CD4-positive, alpha-beta T cell treated with Interleukin-6 at 100 ng/mL for 8 hours (primary cell): ENCODE results near the gene HAND2.

Experiments
- DNase-seq: peaks from one replicate; pipeline ENCODE4 v3.0.0-alpha.2; 2020; ENCODE audit warnings: mixed read lengths, low spot score

The HAND2 gene

DNA sequence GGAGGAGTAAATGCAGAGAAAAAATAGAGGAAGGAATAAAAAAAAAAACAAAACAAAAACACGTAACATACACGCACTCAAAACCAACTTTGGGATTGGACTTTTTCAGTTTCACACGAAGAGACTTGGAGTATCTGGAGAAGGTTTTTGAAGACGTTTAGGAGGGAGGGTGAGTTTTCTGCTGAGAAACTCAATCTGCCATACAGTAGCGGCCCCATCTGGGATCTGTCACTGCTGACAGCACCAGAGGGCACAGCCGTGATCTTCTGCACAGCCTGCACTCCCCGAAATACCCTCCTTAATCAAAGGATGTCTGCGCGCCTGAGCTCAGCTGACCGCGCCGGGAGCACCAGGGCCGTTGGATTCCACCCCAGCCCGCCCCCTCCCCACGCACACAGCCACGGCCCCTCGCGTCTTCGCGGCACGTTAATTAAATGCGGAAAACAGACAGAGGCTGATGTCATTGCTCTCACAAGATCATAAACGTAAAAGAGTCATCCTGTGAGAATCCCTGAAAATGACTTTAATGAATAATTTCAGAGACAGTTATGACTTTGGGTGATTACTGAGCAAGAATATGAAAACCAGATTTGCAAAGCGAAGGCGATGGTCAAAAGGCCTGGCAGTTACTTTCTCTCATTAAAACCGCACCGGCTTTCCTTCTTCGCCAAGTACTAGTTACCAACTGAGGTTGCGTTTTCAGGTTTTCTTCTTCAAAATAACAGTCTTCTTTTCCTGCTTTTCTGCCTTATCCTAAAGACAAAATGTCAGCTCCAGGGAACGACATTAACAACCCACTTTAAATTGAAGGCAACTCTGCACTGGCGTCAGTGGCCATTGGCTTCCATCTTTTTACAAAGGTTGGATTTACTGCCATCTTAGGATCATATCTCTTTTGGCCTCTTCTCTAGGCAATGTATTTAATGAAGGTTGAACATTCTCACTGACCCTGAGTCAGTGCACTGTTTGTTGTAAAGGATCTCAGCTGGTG, 10.6 kb downstream of the HAND2 start:
- DNase-seq, result no peak

DNA sequence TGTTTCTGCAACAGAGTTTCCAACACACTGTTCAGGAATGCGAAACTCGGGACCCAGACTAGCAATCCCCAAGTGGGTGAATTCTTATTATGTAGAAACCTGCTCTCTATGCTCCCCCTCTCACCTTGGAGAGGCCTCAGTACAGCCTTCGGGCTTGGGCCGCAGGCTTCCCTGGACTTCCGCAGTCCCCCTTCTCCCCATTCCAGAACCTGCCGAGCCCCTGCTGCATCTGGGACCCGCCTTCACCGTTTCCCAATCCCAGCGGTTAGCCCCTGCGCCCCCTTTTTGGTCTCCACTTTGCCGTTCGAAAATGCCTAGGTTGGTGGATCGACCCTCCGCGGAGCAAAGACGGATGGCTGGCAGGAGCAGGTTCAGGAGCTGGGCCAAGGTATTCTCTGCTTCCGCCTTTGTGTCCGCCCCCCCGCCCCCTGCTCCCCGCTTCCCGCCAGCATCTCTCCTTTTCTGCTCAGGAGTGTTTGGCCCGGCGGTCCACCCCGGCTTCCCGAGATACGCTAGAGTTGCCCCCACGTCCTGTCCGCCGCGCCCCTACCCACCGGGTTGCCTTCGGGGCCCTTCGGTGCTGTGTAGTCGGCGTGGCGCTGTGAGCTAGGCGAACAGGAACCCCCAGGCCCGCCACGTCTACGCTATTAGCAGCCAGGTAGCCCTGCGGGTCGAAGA, 11.5 kb downstream of the HAND2 start:
- DNase-seq, result no peak

DNA sequence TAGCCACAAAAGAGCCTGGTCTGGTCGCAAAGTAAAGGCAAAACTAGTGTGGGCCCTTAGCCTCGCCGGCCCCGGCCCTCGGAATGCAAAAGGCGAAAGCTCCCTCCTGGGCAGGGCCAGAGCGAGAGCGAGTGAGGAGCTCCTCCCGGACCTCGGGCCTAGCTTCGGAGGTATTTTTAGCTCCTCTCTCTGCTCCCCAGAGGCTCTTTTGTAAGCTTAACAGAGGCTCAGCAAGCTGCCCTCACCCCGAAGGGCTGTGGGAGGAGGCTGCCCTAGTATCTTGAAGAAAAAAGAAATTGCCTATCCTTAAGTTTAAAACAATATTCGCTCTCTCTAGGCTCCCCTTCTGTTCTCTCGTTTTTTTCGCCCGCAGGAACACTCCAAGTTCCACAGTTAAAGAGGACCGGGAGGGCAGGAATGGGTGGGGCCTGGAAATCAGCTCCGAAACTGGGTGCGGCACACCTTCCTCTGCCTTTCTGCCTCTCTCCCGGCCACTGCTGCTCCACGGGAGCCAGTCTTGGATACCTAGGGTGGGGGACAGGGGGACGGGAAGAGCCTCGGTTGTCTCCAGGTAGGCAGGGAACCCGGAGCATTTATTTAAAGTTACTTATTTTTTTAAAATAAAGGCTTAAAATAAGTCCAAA, 12.1 kb downstream of the HAND2 start:
- no peak for DNase-seq

DNA sequence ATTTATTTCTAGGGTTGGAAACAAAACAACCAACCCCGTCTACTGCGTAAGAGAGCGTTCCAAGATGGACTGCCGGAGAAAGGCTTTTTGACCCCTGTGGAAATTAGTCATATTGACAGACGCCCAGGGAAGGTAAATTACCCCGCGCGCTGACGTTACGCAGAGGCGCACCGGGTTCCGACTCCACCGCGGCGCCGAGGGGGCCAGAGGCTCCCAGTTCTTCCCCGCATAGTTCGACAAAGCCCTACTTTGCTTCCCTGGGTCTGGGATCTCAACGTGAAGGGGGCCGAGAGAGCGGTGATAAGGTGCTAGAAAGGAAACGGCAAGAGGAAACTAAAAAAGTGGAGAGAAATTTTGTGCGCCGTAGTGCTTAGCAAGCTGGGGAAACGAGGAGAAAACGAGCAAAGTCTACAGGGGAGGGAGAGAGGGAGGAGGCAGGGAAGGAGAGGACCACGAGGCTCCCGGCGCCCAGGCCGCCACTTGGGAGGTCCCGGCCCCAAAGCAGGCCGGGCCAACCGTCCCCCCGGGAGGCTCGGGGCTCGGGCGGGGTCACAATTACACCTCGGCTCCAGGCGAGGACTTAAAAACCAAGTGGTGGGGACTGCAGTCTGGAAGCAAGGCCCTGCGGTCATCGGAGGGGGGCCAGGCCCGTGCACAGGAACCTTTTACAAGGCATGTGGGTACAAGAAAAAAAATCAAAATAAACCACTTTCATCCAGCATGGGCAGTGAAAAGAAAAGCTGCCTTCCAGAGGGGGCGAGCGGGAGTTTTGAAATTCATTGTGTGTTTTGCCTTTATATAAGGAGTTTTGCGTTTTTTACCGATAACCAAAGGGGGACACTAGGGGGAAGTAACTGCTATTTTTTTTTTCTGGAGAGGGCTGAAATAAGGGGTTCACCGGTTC, 13.2 kb downstream of the HAND2 start:
- DNase-seq, result no peak

DNA sequence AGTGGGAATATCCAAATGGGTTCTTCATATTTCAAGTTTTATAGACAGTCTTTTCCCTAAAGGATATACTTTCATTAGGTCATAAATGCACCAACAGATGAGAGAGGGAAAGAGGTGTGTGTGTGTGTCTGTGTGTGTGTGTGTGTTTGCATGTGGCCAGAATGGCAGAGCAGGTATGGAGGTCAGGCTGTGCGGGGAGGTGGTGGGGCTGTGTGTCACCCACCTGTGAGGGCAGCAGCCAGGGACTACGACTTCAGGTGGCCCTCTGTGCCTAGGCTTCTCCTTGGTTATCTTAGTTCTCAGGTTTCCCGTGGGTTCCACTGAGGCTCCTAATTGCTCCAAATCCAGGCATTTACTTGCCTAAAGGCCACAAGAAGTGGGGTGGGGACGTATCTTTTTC, 14.6 kb downstream of the HAND2 start:
- no peak for DNase-seq

DNA sequence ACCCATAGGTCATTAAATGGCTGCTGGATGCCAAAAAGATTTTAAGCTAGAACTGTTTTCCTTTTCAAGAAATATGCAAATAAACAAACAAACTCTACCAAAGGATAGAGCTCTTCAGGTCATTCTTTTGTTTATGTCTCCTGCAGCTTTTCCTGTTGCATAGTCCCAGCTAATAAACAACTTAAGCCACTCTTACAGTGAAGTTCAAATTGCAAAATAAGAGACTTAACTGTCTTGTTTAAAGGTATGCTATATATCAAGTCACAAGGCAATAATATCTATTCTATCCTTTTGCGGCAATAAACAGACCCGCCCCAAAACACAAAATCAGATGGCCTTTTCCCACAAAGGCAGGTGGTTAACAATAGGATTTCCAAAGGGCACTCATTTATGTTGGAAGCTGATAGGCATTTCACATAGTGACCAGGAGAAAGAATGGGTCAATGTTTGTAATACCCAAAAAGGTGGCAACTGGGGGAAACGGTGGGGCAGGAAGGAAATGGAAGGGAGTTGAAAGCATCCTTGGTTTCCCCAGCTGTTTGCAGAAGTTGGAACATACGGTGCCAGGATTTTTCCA, 15.3 kb downstream of the HAND2 start:
- no peak for DNase-seq

DNA sequence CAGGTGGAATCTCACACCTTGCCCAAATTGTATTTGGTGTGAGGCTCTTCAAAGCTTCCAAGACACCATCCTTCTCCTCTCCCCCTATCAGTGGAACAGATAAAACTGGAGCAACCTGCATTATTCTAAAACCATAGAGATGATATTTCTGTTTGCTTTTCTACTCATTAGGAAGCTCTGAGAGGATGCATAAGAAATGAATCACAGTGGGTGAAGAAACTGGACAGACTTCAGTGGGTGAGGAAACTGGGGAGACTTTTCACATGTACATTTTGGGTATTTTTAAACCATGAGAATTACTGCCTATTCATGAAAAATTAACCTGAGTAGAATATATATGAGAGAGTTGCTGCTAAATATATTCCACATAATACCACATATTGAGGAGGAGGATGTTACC, 16.4 kb downstream of the HAND2 start:
- no peak for DNase-seq

DNA sequence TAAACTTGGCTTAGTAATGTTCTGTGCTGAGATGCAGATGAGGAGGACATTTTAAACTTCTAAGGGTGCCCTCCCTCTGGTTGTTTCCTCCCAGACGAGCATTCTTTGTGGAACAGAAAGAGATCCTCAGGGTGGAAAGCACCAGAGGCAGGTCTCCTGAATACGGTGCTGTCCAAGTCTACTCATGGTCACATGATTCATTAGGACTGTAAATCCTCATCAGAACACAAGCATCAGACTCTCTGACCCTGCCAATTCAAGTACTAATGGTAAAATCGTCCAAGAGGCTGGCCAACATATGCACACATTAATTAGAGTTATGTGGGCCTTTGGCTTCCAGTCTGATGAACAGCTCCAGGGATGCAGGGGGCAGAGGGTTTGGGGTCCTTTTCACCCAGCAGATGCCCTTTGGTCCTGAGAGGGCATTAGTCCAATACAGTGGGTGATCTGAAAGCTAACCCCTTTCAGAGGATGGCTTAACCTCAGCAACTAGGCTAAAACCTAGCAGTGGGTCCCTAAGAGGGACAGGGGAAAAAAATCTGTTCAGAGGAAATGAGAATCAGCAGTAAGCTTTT, 18.2 kb downstream of the HAND2 start:
- no peak for DNase-seq

DNA sequence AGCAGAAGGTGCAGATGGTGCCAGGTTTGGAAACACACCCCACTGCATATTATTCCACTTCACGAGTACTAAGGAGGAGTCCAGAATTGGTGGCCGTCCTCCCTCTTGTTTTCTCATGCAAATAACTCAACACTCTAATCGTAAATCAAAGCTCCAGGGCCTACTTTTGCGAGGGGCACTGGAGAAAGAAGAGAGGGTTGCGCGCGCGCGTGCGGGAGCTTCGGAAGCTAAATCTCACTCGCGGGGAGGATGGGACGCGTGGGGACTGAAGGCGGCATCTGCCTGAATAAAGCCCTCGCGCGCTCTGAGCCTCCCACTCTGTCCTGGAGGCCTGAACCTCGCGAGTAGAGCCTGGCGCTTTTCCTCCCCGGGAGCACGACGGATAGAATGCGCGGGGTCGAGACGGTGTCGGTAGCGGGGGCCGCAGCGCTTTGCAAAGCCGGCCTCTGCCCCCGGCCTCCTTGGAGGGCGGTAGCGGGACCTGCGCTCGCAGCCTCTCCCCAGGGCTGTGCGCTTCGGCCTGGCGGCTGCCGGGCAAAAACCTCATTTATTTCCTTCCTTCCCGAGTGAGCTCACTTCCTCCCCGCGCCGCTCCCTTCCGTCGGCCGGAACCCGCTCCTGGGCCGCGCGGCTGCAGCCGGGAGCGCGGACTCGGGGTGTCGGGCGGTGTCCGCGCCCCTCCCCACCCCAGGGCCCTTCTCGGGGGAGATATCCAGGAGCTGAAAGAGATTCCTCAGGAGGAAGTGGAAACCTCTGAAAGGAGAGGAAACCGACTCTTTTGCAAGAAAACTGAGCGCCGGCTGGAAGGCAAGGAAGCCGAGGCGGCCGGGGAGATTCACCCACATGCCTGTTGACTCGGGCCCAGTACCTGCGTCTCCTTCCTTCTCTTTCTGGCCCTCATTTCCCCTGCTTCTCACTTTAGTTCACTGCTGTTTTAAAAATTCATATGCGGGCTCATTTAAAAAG, 20.7 kb downstream of the HAND2 start:
- DNase-seq, result no peak

DNA sequence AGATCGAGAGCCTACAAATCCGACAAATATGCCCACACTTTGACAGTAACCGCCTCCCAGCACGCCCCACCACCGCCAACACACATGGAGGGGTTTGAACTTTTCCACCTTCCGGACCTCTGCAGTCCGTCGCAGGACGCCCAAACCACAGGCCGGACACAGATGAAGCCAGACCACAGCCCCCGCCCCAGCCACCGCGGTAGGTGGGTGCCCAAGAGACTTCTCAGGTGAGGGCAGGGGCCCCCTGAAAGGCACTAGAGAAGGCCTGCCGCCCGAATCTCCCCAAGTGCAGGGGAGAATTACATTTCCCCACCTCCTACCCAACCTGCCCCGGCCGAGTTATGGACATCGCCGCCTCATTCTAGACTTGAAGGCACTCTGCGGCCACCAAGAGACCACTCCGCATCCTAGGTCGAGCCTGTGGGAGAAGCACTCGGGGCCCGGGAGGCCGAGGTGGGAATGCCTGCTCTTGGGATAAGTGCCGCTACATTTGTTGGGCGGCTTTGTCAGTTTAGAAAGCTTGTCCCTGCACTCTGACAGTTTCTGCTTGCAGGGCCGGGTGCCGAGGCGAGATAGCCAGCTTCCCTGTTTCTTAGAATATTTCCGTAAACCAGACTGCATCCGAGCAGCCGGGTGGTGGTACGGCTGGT, 21.5 kb downstream of the HAND2 start:
- no peak for DNase-seq

DNA sequence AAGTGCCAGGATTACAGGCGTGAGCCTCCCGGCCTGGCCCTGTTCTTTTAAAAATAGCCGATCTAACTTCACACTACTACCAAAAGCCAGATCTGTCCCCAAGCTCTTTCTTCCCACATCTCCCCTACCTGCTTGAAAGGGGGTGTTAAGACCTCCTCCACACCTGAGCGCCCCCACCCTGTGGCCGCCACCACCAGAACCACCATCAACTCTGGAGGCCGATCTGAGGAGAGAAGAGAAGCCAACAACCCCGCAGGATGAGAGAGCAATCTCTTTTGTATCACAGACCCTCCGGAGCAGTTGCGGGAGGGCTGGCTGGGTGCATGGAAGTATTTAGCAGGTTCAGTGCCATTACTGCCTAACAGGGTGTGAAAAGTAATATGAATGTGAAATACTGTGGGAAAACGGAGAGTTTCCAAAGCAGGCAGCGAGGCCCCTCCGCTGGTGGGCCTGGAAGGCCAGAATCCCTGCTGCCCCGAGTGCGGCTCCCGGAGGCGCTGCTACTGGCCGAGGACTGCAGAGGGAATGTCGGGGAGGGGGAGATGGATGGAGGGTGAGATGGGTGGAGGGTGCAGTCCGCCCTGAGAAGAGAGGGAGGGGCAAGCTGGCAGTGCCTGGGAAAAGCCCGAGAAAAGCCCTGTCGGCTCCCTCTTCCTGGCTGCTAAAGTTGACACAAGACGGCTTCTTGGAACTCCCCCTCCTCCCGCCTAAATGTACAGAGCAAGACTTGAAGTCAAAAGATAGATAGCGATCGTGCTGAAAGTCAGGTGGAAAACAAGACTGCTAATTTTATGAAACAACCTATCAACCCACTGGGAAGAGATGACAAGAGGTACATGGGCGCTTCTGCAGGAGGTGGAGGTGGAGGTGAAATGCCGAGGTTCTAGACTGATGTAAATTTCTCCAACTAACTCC, 22.3 kb downstream of the HAND2 start:
- no peak for DNase-seq

DNA sequence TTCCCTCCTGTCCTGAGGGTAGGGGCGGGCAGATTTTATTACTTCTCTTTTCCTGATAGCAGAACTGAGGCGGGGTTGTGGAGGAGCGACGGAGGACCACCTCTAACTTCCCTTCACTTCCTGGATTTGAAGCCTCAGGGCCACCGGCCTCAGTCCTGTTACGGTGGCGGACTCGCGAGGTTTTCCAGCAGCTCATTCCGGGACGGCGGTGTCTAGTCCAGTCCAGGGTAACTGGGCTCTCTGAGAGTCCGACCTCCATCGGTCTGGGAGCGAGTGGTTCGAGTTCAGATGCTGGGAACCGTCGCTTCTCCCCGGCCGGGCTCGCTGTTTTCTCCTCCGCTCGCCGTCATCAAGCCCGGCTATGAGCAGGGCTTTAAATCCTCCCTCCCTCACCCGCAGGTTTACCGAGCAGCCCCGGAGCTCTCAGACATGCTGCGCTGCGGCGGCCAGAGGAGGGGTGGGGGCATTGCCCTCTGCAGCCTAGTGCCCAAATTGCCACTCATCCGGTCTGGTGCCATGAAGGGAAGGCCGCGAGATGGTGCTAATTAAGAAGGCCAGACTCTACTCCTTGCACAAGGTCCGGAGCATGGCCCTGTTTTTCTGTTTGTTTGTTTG, 23.3 kb downstream of the HAND2 start:
- DNase-seq, result no peak

DNA sequence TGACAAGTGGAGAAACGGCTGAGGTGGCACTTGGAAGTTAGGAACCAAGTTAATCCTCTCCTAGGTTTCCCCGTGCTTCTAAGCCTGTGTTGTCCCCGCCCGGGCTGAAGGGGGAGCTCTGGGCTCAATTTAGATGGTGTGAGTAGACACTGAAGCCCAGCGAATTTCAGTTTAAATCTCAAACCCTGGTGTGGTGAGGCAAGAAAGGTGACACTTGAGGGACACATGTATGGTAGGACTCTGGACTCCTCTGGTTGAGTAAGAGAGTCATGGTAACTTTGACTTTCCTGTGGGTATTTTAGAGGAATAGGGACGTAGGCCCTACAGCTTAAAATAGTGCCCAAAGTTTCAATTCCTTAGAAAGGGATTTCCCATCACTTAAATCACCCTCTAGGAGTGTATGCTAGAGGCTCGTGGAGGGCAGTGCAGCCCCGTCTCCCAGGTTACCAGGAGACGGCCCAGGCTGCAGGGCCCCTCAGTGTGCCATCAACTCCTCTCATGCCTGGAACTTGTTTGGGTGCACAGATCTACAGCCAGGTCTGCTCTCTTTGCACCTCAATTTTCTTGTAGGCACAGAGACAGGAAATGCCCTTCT, 24.0 kb downstream of the HAND2 start:
- peak; percentile 30 for DNase-seq

DNA sequence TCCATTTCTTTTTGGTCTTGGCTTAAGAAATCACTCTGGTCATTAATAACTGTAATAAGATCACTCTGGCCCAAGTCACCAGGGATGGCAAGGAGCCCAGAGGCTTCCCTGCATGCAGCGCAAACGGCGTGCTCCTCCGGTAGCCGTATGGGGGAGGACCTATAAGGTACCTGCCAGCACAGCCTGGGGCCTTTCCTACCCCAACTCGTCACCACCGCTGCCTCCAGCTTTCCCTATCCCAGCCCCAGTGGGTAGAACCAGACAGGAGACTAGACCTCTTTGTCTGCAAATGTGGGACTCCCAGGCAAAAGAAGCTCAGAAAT, 25.9 kb downstream of the HAND2 start:
- no peak for DNase-seq

DNA sequence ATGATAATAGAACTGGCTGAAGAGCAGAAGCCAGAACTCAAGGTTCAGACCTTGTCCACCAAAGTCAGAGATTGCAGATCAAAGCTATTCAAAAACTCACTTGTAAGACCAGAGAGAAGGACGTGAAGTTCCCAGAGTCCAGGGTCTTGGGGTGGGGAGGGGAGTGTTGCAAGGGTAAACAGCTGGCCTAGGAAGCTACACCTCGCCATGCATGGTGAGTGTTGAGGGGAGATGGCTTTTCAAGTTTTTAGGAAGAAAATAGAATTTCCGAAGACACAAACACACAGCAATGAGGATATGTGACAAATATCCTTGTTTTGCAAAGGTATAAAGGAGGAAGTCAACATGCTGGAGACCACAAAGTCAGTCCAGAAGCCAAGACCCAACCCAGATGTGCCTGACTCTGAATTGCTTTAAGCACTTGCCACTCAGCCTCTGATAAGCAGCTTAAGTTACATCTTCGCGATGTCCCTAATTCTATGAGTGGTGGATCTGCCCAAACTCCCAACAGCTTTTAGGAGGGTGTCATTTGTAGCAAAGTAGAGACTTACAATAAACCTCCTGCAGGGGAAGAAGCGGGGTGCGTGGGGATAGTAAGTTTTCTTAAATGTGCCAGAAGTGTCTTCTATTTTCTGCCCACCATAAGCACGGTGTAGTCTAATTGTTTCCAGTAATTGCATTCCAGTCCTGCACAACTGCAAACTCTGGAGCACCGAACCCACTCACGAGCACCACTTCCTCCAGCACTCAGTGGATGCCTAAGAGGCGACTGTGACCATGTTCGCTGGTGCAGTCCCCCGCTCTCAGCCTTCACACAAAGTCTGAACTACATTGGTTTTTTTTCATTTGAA, 26.5 kb downstream of the HAND2 start:
- DNase-seq, result no peak

DNA sequence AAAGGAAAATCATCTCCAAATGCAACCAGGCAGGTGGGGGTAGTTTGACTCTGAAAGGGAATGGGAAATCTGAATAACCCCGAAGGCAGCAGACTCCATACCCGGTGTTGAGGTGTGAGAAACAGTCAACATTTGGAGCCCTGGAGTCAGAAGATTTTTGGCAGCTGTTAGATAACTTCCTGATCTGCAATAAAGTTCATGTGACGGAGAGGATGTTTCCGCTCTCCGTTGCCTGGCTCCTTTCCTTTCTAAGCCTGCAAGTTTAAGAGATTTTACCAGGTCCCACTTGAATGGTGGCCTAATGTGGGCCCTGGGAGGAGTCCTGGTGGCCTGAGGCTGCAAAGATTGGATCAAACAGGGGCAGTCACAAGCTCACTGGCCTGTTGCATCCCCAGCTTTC, 27.7 kb downstream of the HAND2 start:
- no peak for DNase-seq
